Activated CD4-positive, CD25-positive, alpha-beta regulatory T cell treated with anti-CD3 and anti-CD28 coated beads, Interleukin-2, amount 50 U/mL, for 24 hours (primary cell): ENCODE results near the gene TSNAX.
A peak's percentile ranks its signal among the peaks of the same experiment; 100 is the strongest.

Experiments used
- ATAC-seq, 2 donors: fragments of 150-1000 bp; cut with Tn5 transposase; one replicate each; pipeline ENCODE4 v1.10.0; 2021; ENCODE audit warnings: mild to moderate bottlenecking in 1 of 2, moderate library complexity in 1 of 2

TSNAX gene

DNA sequence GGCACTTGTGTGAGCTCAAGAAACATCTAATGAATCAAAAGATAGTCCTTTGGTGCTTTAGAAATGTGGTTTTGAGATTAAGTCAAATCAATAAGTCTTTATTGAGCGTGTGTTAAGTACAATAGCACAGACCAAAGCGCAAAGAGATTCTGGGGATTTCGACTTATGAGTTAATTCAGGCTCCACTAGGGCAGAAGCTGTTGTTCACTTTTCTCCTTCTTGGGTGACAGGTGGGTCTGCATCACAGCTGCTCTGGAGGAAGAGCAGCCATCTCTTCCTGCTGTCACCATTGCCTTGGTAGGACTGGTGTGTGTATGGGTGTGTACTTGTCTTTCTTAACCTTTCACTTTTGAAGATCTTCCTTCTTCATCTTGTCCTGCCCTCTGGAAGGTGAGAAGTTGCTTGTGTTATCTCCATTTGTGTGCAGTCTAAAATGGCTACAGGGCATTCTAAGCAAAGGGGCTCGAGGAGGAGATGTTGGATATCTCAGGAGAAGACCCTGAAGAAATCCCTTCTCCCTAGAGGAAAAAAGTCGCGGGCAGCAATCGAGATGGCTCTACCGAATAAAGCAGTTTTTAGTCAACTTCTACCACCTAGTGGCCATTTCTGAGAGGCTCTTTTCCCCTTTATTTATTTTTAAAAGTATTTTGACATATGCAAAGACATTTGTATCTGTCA is 75.3 kb downstream of the TSNAX start:
- ATAC-seq = peak; percentile 74 to 79

DNA sequence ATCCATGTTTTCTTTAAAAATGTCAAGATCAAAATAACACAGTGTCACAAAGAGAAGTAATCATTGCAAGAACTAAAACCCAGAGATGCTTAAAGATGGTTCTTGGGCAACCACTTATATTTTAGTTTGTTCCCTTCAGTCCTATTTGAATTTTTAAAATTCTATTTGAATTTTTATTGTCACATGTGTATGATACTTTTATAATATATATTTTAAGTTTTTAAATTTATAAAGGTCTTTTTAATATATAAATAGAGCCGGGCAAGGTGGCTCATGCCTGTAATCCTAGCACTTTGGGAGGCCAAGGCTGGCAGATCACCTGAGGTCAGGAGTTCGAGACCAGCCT is 75.8 kb downstream of the TSNAX start:
- ATAC-seq = no peak

DNA sequence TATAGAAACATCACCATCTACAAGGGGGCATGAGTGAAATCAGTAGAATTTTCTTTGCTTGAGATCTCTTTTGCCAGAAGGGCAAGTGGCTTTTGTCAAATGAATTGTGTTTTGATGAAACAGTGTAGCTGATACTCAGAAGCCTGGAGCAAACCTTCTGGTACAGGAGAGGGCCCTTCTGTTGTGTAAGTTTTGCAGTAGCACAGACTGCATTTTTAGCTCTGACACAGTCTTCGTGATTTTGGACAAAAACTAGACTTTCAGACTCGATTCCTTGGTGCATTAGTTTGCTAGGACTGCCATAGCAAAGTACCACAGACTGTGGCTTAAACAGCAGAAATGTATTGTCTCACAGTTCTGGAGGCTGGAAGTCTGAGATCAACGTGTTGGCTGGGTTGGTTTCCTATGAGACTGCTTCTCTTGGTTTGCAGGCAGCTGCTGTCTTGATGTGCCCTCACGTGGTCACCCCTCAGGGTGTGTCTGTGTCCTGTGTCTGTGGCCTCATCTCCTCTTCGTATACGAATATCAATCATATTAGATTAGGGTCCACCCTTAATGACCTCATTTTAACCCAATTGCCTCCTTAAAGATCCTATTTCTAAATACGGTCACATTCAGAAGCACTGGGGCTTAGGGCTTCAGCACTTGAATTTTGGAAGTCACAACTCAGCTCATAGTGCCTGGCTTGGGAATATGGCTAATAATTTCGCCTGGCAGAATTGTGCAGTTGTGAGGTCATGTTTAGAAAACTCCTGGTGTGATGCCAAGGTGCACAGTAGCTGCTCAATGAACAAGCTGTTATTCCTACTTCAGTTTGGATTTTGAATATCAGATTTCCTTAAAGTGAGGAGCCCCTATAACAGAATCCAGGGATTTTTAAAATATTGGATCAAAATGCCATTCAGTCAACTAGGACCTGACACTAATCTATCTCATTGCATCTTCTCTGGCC is 77.0 kb downstream of the TSNAX start:
- no peak for ATAC-seq

DNA sequence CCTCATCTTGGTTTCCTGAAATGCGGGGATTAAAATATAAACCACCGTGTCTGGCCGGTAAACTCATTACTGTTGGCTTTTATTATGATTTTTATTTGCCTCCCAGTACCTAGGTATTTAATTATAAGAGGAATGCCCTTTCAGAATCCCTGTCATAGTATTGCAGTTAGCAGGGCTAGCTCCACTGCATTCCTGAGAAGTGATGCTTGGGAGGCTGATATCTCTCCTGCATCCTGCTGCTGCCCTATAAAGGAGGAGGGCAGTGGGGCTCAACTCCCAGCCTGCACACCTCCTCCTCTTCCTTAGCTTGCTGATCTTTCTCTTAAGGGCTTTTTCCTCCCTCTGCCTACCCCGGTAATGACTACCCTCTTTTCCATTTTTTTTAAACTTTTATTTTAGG is 78.2 kb downstream of the TSNAX start:
- no peak for ATAC-seq

DNA sequence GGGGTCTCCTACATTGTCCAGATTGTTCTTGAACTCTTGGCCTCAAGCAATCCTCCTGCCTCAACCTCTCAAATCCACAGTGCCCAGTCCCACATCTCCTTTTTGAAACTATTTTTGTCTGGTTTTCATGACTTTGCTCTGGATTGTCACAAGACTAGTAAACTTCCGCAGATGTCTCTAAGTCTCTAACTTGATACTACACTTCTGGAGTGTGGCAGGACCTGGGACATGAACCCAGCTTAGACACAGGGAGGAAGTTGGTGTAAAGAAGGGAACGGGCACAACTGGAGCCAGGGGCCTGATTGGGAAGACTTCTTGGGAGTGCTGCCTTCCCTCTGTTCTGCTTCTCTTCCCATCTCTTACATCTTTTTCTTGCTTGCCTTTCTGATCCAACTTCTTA is 81.9 kb downstream of the TSNAX start:
- ATAC-seq = no peak

DNA sequence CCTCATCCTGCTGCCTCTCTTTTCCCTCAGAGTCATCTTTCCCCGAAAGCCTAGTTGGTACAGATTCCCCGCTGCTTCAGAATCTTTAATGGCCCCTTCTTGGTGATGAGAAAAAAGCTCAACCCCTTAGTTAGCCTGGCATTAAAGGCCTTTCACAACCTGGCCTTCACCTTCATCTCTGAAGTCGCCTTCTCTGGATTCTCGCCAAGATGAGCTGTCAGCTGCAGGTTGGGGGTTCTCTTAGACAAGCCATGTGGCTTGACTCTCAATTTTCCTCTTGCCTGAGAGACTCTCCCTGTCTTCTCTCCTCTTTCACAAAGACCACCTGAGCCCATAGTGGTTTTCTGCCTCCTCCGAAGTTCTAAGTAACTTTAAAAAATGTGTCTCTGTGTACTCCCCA is 82.6 kb downstream of the TSNAX start:
- ATAC-seq = no peak

DNA sequence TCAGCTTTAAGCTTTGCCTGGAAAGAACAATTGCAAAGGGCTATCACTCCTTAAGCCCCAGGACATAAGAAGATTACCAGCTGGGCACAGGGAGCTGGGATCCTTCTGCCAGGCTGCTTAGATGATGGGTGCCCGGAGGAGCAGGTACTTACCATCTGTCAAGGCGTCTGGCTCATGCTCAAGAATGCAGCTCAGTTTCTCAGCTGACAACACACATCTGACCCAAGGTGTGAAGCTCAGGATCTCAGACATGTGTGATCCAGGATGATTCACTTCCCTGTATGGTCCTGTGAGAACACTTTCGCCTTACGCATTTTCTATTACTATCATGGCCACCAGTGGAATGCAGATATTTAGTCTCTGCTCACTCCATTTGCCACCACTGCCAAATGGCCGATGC is 83.4 kb downstream of the TSNAX start:
- peak in 1 of 2 donors; percentile 31 for ATAC-seq

DNA sequence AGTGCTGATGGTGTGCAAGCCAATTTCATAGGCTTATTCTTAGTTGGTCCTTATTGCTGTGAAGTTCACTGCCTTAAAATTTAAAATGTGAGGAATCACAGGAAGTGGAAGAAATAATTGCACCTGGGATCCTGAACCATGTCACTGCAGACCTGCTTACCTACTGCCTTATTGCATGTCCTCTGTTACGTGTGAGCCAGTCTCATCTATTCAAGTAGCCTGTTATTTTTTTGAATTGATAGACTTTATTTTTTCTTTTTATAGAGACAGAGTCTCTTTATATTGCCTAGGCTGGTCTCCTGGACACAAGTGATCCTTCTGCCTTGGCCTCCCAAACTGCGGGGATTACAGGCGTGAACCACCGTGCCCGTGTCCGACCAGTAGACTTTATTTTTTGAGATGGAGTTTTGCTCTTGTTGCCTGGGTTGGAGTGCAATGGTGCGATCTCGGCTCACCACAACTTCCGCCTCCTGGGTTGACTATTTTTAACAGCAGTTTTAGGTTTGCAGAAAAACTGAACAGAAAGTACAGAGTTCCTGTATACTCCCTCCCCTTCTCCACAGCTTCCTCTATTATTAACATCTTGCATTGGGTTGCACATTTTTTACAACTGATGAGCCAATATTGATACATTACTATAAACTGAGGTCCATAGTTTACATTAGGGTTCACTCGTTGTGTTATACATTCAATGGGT is 84.1 kb downstream of the TSNAX start:
- ATAC-seq = peak; percentile 78

DNA sequence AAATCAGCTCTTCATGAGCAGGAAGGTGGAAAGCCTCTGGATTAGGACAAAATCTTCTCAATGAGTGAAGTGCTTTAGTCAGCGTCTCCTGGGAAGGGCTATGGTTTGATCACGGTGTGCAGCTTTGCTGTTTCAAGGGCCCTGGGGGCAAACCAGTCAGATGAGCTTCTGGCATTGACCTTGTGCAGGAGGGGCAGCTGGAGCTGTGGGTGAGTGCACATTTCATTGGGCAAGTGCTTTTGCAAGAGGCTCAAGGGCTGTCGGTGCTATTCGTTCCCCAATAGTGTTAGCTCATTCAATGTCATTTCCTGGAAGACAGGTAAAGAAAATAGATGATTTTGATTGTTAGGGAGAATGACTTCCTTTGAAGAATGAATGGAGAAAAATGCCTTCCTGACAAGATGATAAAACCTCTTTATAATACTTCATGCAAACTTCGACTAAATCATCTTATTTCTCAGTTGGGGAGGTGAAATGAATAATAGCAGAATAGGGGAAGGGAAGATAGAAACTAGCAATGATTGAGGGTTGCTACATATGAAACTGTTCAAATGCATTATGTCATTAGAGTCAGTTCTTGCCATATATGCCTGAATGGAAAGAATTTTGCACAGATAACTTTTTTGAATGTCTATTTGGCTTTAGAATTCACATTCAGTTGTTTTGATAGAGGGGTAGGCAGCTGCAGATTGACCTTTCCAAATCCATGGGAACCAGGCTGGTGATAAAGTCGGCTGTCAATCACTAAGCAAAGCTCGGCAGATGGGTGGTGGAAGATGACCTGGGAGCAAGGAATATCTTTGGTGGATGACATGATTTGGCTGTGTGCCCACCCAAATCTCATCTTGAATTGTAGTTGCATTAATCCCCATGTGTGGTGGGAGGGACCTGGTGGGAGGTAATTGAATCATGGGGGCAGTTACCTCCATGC is 85.2 kb downstream of the TSNAX start:
- peak; percentile 30 to 62 for ATAC-seq
